ENCODE results near the gene KDM4C. TPM values are rescaled to one million over a fixed set of nuclear protein-coding genes. Genes with fewer than 3 reads are reported as not detected.

KDM4C gene
- total and polyA plus RNA-seq, 2 donors (not counting 1 experiment from before 2014, with no cell fraction given) = 13.0 to 39.0 TPM

DNA sequence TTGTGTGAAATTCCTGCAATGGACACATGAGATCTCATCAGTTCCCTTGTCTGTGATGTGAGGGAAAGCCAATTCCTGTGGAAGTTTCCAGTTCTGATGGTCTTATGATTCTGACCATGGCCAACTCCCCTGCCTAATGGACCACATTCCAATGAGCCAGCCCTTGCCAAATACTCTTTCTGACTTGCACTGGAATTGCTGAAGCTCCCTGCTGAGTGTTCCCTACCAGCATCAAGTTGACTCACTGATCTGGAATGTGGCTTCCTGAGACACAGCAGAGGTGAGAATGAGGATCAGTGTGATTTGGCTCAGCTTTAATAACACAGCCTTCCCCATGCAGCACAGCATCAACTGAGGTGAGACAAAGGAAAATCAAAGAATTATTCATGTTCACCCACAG is 427.8 kb downstream of the KDM4C start:
- peak; percentile 73 to 95 for DNase-seq (ENCODE audit: low read depth in 2 of 2)
- Histone ChIP-seq H3K4me3 (replicated peaks in 1 of 4; ENCODE audit: control extremely low read depth in 1 of 4, insufficient read depth in 1 of 4, low read depth in 3 of 4, low read length in 4 of 4) (no peak overlapping the region), H4K20me1 (ENCODE audit: control insufficient read depth, extremely low read depth, insufficient read depth, low read length) (no peaks in the 10 kb centered on the region), H3K79me2 (ENCODE audit: control insufficient read depth, insufficient read depth, low read length) (no peaks in the 10 kb centered on the region), H3K4me2 (ENCODE audit: extremely low read depth, insufficient read depth, low read length) (no peak overlapping the region), H3K4me1 (ENCODE audit: control insufficient read depth, extremely low read depth, insufficient read depth, low read length) (peaks cover 2% of the 10 kb centered on the region), H3K36me3 (ENCODE audit: control insufficient read depth, insufficient read depth, low read length) (no peaks in the 10 kb centered on the region), H2AFZ (ENCODE audit: low read length) (no peak overlapping the region), H3K9me3 (ENCODE audit: control insufficient read depth, insufficient read depth, low read depth, low read length) (no peaks in the 10 kb centered on the region), H3K27ac (ENCODE audit: insufficient read depth, low read length) (no peak overlapping the region), H3K27me3 (ENCODE audit: control insufficient read depth, insufficient read depth, low read length) (no peaks in the 10 kb centered on the region), H3K9ac (ENCODE audit: insufficient read depth, low read length) (no peak overlapping the region)
- TF ChIP-seq, protein P1, sequence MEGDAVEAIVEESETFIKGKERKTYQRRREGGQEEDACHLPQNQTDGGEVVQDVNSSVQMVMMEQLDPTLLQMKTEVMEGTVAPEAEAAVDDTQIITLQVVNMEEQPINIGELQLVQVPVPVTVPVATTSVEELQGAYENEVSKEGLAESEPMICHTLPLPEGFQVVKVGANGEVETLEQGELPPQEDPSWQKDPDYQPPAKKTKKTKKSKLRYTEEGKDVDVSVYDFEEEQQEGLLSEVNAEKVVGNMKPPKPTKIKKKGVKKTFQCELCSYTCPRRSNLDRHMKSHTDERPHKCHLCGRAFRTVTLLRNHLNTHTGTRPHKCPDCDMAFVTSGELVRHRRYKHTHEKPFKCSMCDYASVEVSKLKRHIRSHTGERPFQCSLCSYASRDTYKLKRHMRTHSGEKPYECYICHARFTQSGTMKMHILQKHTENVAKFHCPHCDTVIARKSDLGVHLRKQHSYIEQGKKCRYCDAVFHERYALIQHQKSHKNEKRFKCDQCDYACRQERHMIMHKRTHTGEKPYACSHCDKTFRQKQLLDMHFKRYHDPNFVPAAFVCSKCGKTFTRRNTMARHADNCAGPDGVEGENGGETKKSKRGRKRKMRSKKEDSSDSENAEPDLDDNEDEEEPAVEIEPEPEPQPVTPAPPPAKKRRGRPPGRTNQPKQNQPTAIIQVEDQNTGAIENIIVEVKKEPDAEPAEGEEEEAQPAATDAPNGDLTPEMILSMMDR (conservative IDR thresholded peaks at IDR 0.05 in 1 of 2, IDR thresholded peaks at IDR 0.05 in 1 of 2; ENCODE audit: low read depth in 1 of 2, low read length in 2 of 2) = no peak
- no peak for TF ChIP-seq EZH2 (IDR thresholded peaks at IDR 0.05; ENCODE audit: low read length, missing control alignments)

DNA sequence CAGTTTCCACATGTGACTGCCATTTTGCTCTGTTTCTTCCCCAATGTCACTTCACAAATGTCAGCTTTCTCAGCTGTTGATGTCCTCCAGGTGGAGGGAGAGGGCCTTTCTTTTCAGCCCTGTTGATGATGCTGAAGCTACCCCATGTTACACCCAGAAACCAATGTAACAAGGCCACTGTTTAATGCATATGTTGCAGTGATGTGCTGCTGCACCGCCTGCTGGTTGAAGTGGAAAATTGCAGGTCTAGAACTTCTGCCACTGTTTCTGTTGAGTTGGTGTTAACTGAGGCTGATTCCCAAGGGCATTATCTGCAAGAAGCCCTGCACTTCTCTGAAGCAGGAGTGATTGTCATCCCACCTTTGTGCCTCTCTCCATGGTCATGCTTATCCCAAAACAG is 428.4 kb downstream of the KDM4C start:
- Histone ChIP-seq H3K27ac (ENCODE audit: insufficient read depth, low read length) (no peak overlapping the region), H3K4me3 (replicated peaks in 1 of 4; ENCODE audit: control extremely low read depth in 1 of 4, insufficient read depth in 1 of 4, low read depth in 3 of 4, low read length in 4 of 4) (no peak overlapping the region), H3K9ac (ENCODE audit: insufficient read depth, low read length) (no peak overlapping the region), H3K27me3 (ENCODE audit: control insufficient read depth, insufficient read depth, low read length) (no peaks in the 10 kb centered on the region), H3K9me3 (ENCODE audit: control insufficient read depth, insufficient read depth, low read depth, low read length) (no peaks in the 10 kb centered on the region), H3K79me2 (ENCODE audit: control insufficient read depth, insufficient read depth, low read length) (no peaks in the 10 kb centered on the region), H2AFZ (ENCODE audit: low read length) (no peak overlapping the region), H3K4me2 (ENCODE audit: extremely low read depth, insufficient read depth, low read length) (no peak overlapping the region), H3K4me1 (ENCODE audit: control insufficient read depth, extremely low read depth, insufficient read depth, low read length) (peaks cover 2% of the 10 kb centered on the region), H3K36me3 (ENCODE audit: control insufficient read depth, insufficient read depth, low read length) (no peaks in the 10 kb centered on the region), H4K20me1 (ENCODE audit: control insufficient read depth, extremely low read depth, insufficient read depth, low read length) (no peaks in the 10 kb centered on the region)
- DNase-seq (ENCODE audit: low read depth in 2 of 2) = peak in 1 of 2 donors; percentile 34
- no peak for TF ChIP-seq EZH2 (IDR thresholded peaks at IDR 0.05; ENCODE audit: low read length, missing control alignments)
- TF ChIP-seq, protein P1 (conservative IDR thresholded peaks at IDR 0.05 in 1 of 2, IDR thresholded peaks at IDR 0.05 in 1 of 2; ENCODE audit: low read depth in 1 of 2, low read length in 2 of 2) = peak; percentile 61 to 74

DNA sequence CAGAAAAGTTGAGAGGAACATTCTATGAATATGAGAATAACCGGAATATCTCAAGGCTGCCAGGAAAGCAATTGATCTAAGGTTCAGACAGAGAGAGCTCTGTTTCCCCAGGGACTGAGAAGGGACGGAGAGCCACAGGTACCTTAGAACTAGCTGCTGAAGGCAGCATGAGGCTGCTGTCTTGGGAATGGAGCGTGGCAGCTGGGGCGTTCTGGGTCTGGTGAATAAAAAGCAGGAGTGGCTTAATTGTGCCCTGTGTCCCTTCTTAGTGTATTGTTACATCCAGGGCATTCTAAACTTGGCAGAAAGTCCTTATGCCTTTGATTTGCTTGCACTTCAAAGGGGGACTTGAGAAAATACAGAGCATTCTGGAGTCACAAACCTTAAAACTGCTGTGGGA is 434.5 kb downstream of the KDM4C start:
- DNase-seq (ENCODE audit: low read depth in 2 of 2) = no peak
- Histone ChIP-seq H3K9ac (ENCODE audit: insufficient read depth, low read length) (no peak overlapping the region), H3K9me3 (ENCODE audit: control insufficient read depth, insufficient read depth, low read depth, low read length) (no peaks in the 10 kb centered on the region), H3K36me3 (ENCODE audit: control insufficient read depth, insufficient read depth, low read length) (no peaks in the 10 kb centered on the region), H3K27me3 (ENCODE audit: control insufficient read depth, insufficient read depth, low read length) (peaks cover 5% of the 10 kb centered on the region), H3K27ac (ENCODE audit: insufficient read depth, low read length) (no peak overlapping the region), H3K4me1 (ENCODE audit: control insufficient read depth, extremely low read depth, insufficient read depth, low read length) (no peaks in the 10 kb centered on the region), H3K4me2 (ENCODE audit: extremely low read depth, insufficient read depth, low read length) (no peak overlapping the region), H3K79me2 (ENCODE audit: control insufficient read depth, insufficient read depth, low read length) (no peaks in the 10 kb centered on the region), H3K4me3 (replicated peaks in 1 of 4; ENCODE audit: control extremely low read depth in 1 of 4, insufficient read depth in 1 of 4, low read depth in 3 of 4, low read length in 4 of 4) (no peak overlapping the region), H2AFZ (ENCODE audit: low read length) (no peak overlapping the region), H4K20me1 (ENCODE audit: control insufficient read depth, extremely low read depth, insufficient read depth, low read length) (no peaks in the 10 kb centered on the region)
- no peak for TF ChIP-seq EZH2 (IDR thresholded peaks at IDR 0.05; ENCODE audit: low read length, missing control alignments)
- TF ChIP-seq, protein P1 (conservative IDR thresholded peaks at IDR 0.05 in 1 of 2, IDR thresholded peaks at IDR 0.05 in 1 of 2; ENCODE audit: low read depth in 1 of 2, low read length in 2 of 2) = no peak
